Activated T-cell treated with anti-CD3 and anti-CD28 coated beads, Interleukin-2, amount 50 U/mL, for 72 hours (primary cell): ENCODE data around the gene DGKE. TPM values are rescaled to one million over a fixed set of nuclear protein-coding genes. Genes with fewer than 3 reads are reported as not detected.

Source experiments
- ATAC-seq, 2 donors: fragments of 150-1000 bp; cut with Tn5 transposase; replicated peaks in 1 of 2; 2 replicates each; pipeline ENCODE4 v1.10.0; 2021; ENCODE audit warnings: moderate library complexity in 2 of 2, mild to moderate bottlenecking in 1 of 2
- DNase-seq, 2 donors: peaks; one replicate each; pipeline ENCODE4 v3.0.0; 2021 to 2022; ENCODE audit warnings: mixed read lengths in 1 of 2
- H3K27ac Mint-ChIP-seq: one replicate; pipeline ENCODE4 v1.8.0; 2022; ENCODE audit warnings: mild to moderate bottlenecking, moderate library complexity, mixed read lengths
- H3K27me3 Mint-ChIP-seq: one replicate; pipeline ENCODE4 v1.8.0; 2022; ENCODE audit warnings: low read depth, mixed read lengths
- H3K36me3 Mint-ChIP-seq, 2 donors: one replicate each; pipeline ENCODE4 v1.8.0; 2022; ENCODE audit warnings: mixed read lengths in 2 of 2, mild to moderate bottlenecking in 1 of 2; ENCODE audit not compliant: insufficient read depth in 2 of 2
- H3K4me1 Mint-ChIP-seq: one replicate; pipeline ENCODE4 v1.8.0; 2022; ENCODE audit warnings: low read depth, mixed read lengths
- H3K4me3 Mint-ChIP-seq, 2 donors: one replicate each; pipeline ENCODE4 v1.8.0; 2022; ENCODE audit warnings: mild to moderate bottlenecking in 2 of 2, mixed read lengths in 2 of 2, moderate library complexity in 2 of 2
- H3K9me3 Mint-ChIP-seq, 2 donors: one replicate each; pipeline ENCODE4 v1.8.0; 2022; ENCODE audit warnings: mixed read lengths in 2 of 2
- total RNA-seq, 2 donors: library from RNA; stranded (reverse); gene quantifications; one replicate each; pipeline ENCODE4 v1.2.3, GENCODE V29; 2022

The DGKE gene
- total RNA-seq, 2 donors from 2014 or later = 25.0 to 34.6 TPM

- peaks cover 60% of the 10 kb centered on the region for H3K4me1 Mint-ChIP-seq
- H3K27me3 Mint-ChIP-seq = no peaks in the 10 kb centered on the region
- ATAC-seq = no peak
- peaks cover 6 to 18% of the 10 kb centered on the region in 2 donors for H3K36me3 Mint-ChIP-seq
- no peak overlapping the region for H3K27ac Mint-ChIP-seq
- no peaks in the 10 kb centered on the region for H3K9me3 Mint-ChIP-seq
- no peak for DNase-seq
- H3K4me3 Mint-ChIP-seq = peak overlapping the region; percentile 94 to 95
Measured at GRCh38 chr17:56835264-56835585, 1.3 kb downstream of the DGKE start.

GRCh38 chr17:56838687-56839086, 4.7 kb downstream of the DGKE start:
- peaks cover 7 to 14% of the 10 kb centered on the region in 2 donors for H3K36me3 Mint-ChIP-seq
- no peaks in the 10 kb centered on the region for H3K9me3 Mint-ChIP-seq
- DNase-seq = no peak
- no peaks in the 10 kb centered on the region for H3K27me3 Mint-ChIP-seq
- peak overlapping the region; percentile 92 for H3K27ac Mint-ChIP-seq
- ATAC-seq = no peak
- peaks cover 32% of the 10 kb centered on the region for H3K4me1 Mint-ChIP-seq
- peak overlapping the region; percentile 62 for H3K4me3 Mint-ChIP-seq

- H3K27me3 Mint-ChIP-seq = no peaks in the 10 kb centered on the region
- ATAC-seq = no peak
- DNase-seq = no peak
- H3K4me3 Mint-ChIP-seq = no peak overlapping the region
- H3K9me3 Mint-ChIP-seq = no peaks in the 10 kb centered on the region
- H3K36me3 Mint-ChIP-seq = peaks cover 4 to 17% of the 10 kb centered on the region in 2 donors
- peaks cover 18% of the 10 kb centered on the region for H3K4me1 Mint-ChIP-seq
- H3K27ac Mint-ChIP-seq = no peak overlapping the region
Measured at GRCh38 chr17:56842577-56842976, 8.6 kb downstream of the DGKE start.

- H3K36me3 Mint-ChIP-seq = peaks cover 2 to 27% of the 10 kb centered on the region in 2 donors
- no peak for DNase-seq
- H3K9me3 Mint-ChIP-seq = no peaks in the 10 kb centered on the region
- H3K4me3 Mint-ChIP-seq = no peak overlapping the region
- no peak overlapping the region for H3K27ac Mint-ChIP-seq
- peaks cover 7% of the 10 kb centered on the region for H3K4me1 Mint-ChIP-seq
- no peaks in the 10 kb centered on the region for H3K27me3 Mint-ChIP-seq
- no peak for ATAC-seq
Measured at GRCh38 chr17:56845934-56846333, 12.0 kb downstream of the DGKE start.

GRCh38 chr17:56847106-56847505, 13.2 kb downstream of the DGKE start:
- H3K4me3 Mint-ChIP-seq = no peak overlapping the region
- DNase-seq = no peak
- H3K4me1 Mint-ChIP-seq = peaks cover 7% of the 10 kb centered on the region
- no peak overlapping the region for H3K27ac Mint-ChIP-seq
- H3K36me3 Mint-ChIP-seq = peaks cover 4 to 30% of the 10 kb centered on the region in 2 donors
- no peak for ATAC-seq
- no peaks in the 10 kb centered on the region for H3K9me3 Mint-ChIP-seq
- H3K27me3 Mint-ChIP-seq = no peaks in the 10 kb centered on the region

GRCh38 chr17:56849131-56849530, 15.2 kb downstream of the DGKE start:
- Mint-ChIP-seq H3K27ac (no peak overlapping the region), H3K36me3 (peaks cover 4 to 35% of the 10 kb centered on the region in 2 donors), H3K4me1 (peaks cover 7% of the 10 kb centered on the region), H3K9me3 (no peaks in the 10 kb centered on the region), H3K27me3 (no peaks in the 10 kb centered on the region), H3K4me3 (no peak overlapping the region)
- ATAC-seq (no peak), DNase-seq (no peak)

GRCh38 chr17:56850591-56850990, 16.6 kb downstream of the DGKE start:
- H3K4me3 Mint-ChIP-seq = no peak overlapping the region
- H3K27me3 Mint-ChIP-seq = no peaks in the 10 kb centered on the region
- no peak overlapping the region for H3K27ac Mint-ChIP-seq
- H3K36me3 Mint-ChIP-seq = peaks cover 4 to 35% of the 10 kb centered on the region in 2 donors
- no peak for ATAC-seq
- peaks cover 7% of the 10 kb centered on the region for H3K4me1 Mint-ChIP-seq
- H3K9me3 Mint-ChIP-seq = no peaks in the 10 kb centered on the region
- DNase-seq = no peak

GRCh38 chr17:56851008-56851407, 17.1 kb downstream of the DGKE start:
- no peak for DNase-seq
- Mint-ChIP-seq H3K36me3 (peaks cover 4 to 35% of the 10 kb centered on the region in 2 donors), H3K27me3 (no peaks in the 10 kb centered on the region), H3K27ac (no peak overlapping the region), H3K4me3 (no peak overlapping the region), H3K4me1 (peaks cover 7% of the 10 kb centered on the region), H3K9me3 (no peaks in the 10 kb centered on the region)
- no peak for ATAC-seq

GRCh38 chr17:56861899-56862298, 27.9 kb downstream of the DGKE start:
- ATAC-seq = no peak
- H3K27ac Mint-ChIP-seq = peak overlapping the region; percentile 28
- no peaks in the 10 kb centered on the region for H3K4me1 Mint-ChIP-seq
- no peak overlapping the region for H3K4me3 Mint-ChIP-seq
- DNase-seq = no peak
- no peaks in the 10 kb centered on the region for H3K27me3 Mint-ChIP-seq
- peaks cover 2 to 3% of the 10 kb centered on the region in 2 donors for H3K36me3 Mint-ChIP-seq
- H3K9me3 Mint-ChIP-seq = no peaks in the 10 kb centered on the region

GRCh38 chr17:56863974-56864373, 30.0 kb downstream of the DGKE start:
- no peak for ATAC-seq
- H3K4me1 Mint-ChIP-seq = no peaks in the 10 kb centered on the region
- H3K9me3 Mint-ChIP-seq = no peaks in the 10 kb centered on the region
- DNase-seq = no peak
- peaks cover 2 to 3% of the 10 kb centered on the region in 2 donors for H3K36me3 Mint-ChIP-seq
- no peak overlapping the region for H3K27ac Mint-ChIP-seq
- H3K4me3 Mint-ChIP-seq = no peak overlapping the region
- H3K27me3 Mint-ChIP-seq = no peaks in the 10 kb centered on the region

- Mint-ChIP-seq H3K27me3 (no peaks in the 10 kb centered on the region), H3K4me3 (no peak overlapping the region), H3K27ac (no peak overlapping the region), H3K36me3 (peaks cover 6 to 7% of the 10 kb centered on the region in 2 donors), H3K9me3 (no peaks in the 10 kb centered on the region), H3K4me1 (peaks cover 9% of the 10 kb centered on the region)
- DNase-seq (no peak), ATAC-seq (no peak)
Measured at GRCh38 chr17:56866076-56866475, 32.1 kb downstream of the DGKE start.

GRCh38 chr17:56866496-56866895, 32.5 kb downstream of the DGKE start:
- ATAC-seq (no peak), DNase-seq (no peak)
- peaks cover 6 to 7% of the 10 kb centered on the region in 2 donors for H3K36me3 Mint-ChIP-seq
- no peak overlapping the region for H3K27ac Mint-ChIP-seq
- no peak overlapping the region for H3K4me3 Mint-ChIP-seq
- H3K9me3 Mint-ChIP-seq = no peaks in the 10 kb centered on the region
- H3K4me1 Mint-ChIP-seq = peaks cover 9% of the 10 kb centered on the region
- no peaks in the 10 kb centered on the region for H3K27me3 Mint-ChIP-seq

- no peak for ATAC-seq
- Mint-ChIP-seq H3K27me3 (no peaks in the 10 kb centered on the region), H3K4me1 (peaks cover 9% of the 10 kb centered on the region), H3K9me3 (no peaks in the 10 kb centered on the region), H3K36me3 (peaks cover 3 to 7% of the 10 kb centered on the region in 2 donors), H3K4me3 (no peak overlapping the region), H3K27ac (no peak overlapping the region)
- DNase-seq = no peak
Measured at GRCh38 chr17:56867948-56868376, 34.0 kb downstream of the DGKE start.

- Mint-ChIP-seq H3K4me1 (peaks cover 9% of the 10 kb centered on the region), H3K27ac (peak overlapping the region; percentile 77), H3K27me3 (peaks cover 8% of the 10 kb centered on the region), H3K36me3 (peaks cover 3 to 7% of the 10 kb centered on the region in 2 donors), H3K9me3 (no peaks in the 10 kb centered on the region), H3K4me3 (no peak overlapping the region)
- DNase-seq (no peak), ATAC-seq (no peak)
Measured at GRCh38 chr17:56868716-56869115, 34.8 kb downstream of the DGKE start.
